K562 (cell line): ENCODE results near the gene CYP46A1.

Source experiments
- FOXM1 ChIP-seq, 2 experiments: fragments of 450-650 bp in 1 of 2; sonication (generic) in 1 of 2; formaldehyde crosslinking in 1 of 2; IDR thresholded peaks; 2 replicates each; pipeline versions ENCODE4 v1.6.1 to v1.9.0; 2017 to 2022; ENCODE audit warnings: low read depth in 2 of 2, mild to moderate bottlenecking in 2 of 2, missing genetic modification reagents in 1 of 2, moderate library complexity in 1 of 2
- MAFK ChIP-seq: IDR thresholded peaks from 2 replicates; pipeline ENCODE4 v1.6.1; 2011; ENCODE audit warnings: low read length, improper control_type of control experiment
- MAX ChIP-seq: sonication (generic); formaldehyde crosslinking; IDR thresholded peaks from 2 replicates; pipeline ENCODE4 v1.9.0; 2022; ENCODE audit warnings: mild to moderate bottlenecking, missing genetic modification reagents
- MYNN ChIP-seq, 2 experiments: sonication (generic); formaldehyde crosslinking in 1 of 2; IDR thresholded peaks; 2 replicates each; pipeline versions ENCODE4 v1.5.0 to v1.6.1; 2016 to 2020; ENCODE audit warnings: antibody characterized with exemption in 1 of 2, missing genetic modification reagents in 1 of 2
- STAT5B ChIP-seq: fragments of 250-450 bp; sonication (Bioruptor Pico); IDR thresholded peaks from 2 replicates; pipeline ENCODE4 v1.8.0; 2021; ENCODE audit warnings: mild to moderate bottlenecking, inconsistent platforms
- ZNF232 ChIP-seq: sonication (generic); formaldehyde crosslinking; IDR thresholded peaks from 2 replicates; pipeline ENCODE4 v1.8.0; 2022; ENCODE audit warnings: mild to moderate bottlenecking, missing genetic modification reagents
- TF ChIP-seq, protein P1 (sequence below), 3 experiments: IDR thresholded peaks in 2 of 3; conservative IDR thresholded peaks in 1 of 3; 2 replicates each; pipeline ENCODE4 v1.5.1; 2011 to 2012; ENCODE audit warnings: low read length in 3 of 3, mild to moderate bottlenecking in 3 of 3, control low read depth in 2 of 3, improper control_type of control experiment in 1 of 3, inconsistent platforms in 1 of 3, low read depth in 1 of 3, mixed read lengths in 1 of 3, moderate library complexity in 1 of 3; ENCODE audit not compliant: insufficient read depth in 2 of 3

DNA sequence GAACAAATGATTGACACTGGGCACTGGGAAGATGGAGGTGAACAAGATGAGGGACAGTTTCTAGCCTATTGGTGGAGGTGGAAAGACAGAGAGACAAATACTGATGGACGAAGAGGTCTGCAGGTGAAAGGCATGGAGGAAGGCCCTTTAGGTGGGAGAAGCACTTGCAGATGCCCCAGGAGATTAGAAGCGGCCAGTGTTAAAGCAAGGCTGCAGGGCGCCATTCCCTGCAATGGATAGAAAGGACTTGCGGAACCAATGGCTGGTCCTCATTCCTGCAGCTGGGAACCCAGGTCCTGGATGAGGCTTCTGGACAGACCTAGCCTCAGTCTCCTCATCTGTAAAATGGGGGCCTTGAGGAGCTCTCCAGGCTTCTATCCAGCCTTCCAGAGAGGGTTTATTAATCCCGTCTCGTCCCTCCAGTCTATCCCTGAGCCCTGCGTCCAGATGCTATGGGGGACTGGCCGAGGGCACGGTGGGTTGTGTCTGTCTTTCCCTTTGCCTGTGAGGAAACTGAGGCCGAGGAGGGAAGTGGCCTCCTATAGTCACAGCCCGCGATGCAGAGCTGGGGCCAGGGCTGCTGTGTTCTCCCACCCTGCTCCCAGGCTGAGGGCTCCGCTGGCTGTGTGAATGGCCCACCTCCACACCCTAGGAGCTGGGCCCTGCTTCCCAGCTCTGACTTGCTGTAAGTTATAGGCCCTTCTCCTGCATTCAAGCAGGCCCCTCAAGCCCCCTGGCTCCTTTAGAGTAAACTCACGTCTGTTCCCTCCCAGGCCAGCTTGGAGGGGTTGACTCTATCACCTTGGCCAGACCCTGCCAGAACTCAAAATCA lies 33.0 kb downstream of the CYP46A1 start:
- TF ChIP-seq MYNN (IDR thresholded peaks at IDR 0.05) (no peak), MYNN (CRISPR knock-in tag; IDR thresholded peaks at IDR 0.05) (no peak), FOXM1 (IDR thresholded peaks at IDR 0.05; ENCODE audit: low read depth) (no peak), FOXM1 (CRISPR knock-in tag; IDR thresholded peaks at IDR 0.05; ENCODE audit: low read depth) (no peak), MAFK (no peak), ZNF232 (no peak), MAX (CRISPR knock-in tag) (no peak), STAT5B (CRISPR knock-in tag) (no peak)
- TF ChIP-seq, protein P1, sequence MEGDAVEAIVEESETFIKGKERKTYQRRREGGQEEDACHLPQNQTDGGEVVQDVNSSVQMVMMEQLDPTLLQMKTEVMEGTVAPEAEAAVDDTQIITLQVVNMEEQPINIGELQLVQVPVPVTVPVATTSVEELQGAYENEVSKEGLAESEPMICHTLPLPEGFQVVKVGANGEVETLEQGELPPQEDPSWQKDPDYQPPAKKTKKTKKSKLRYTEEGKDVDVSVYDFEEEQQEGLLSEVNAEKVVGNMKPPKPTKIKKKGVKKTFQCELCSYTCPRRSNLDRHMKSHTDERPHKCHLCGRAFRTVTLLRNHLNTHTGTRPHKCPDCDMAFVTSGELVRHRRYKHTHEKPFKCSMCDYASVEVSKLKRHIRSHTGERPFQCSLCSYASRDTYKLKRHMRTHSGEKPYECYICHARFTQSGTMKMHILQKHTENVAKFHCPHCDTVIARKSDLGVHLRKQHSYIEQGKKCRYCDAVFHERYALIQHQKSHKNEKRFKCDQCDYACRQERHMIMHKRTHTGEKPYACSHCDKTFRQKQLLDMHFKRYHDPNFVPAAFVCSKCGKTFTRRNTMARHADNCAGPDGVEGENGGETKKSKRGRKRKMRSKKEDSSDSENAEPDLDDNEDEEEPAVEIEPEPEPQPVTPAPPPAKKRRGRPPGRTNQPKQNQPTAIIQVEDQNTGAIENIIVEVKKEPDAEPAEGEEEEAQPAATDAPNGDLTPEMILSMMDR (IDR thresholded peaks at IDR 0.05 in 2 of 3, conservative IDR thresholded peaks at IDR 0.05 in 1 of 3; ENCODE audit: insufficient read depth in 2 of 3, low read depth in 1 of 3, low read length in 3 of 3), result no peak
